Memory B cell (primary cell): ENCODE results near the gene ZSCAN5B.
A peak's percentile ranks its signal among the peaks of the same experiment; 100 is the strongest.
"Not testable (repeated sequence)": the region's sequence is repeated elsewhere in the genome, so short reads cannot be mapped to it uniquely, and the experiment has no call there.

Source experiments
- ATAC-seq: fragments of 150-1000 bp; cut with Tn5 transposase; 2 replicates; pipeline ENCODE4 v1.10.0; 2021; ENCODE audit warnings: low read depth, mild to moderate bottlenecking, moderate library complexity
- DNase-seq, 2 donors: peaks; one replicate each; pipeline ENCODE4 v3.0.0; 2022; ENCODE audit warnings: low spot score in 2 of 2
- H3K27ac Mint-ChIP-seq: one replicate; pipeline ENCODE4 v1.8.0; 2022; ENCODE audit warnings: mild to moderate bottlenecking, moderate library complexity, mixed read lengths
- H3K27me3 Mint-ChIP-seq: one replicate; pipeline ENCODE4 v1.8.0; 2022; ENCODE audit warnings: mixed read lengths
- H3K36me3 Mint-ChIP-seq: one replicate; pipeline ENCODE4 v1.8.0; 2022; ENCODE audit warnings: mild to moderate bottlenecking, mixed read lengths
- H3K4me1 Mint-ChIP-seq: one replicate; pipeline ENCODE4 v1.8.0; 2022; ENCODE audit warnings: mixed read lengths
- H3K4me3 Mint-ChIP-seq: one replicate; pipeline ENCODE4 v1.8.0; 2022; ENCODE audit warnings: mild to moderate bottlenecking, moderate library complexity, mixed read lengths
- H3K9me3 Mint-ChIP-seq: one replicate; pipeline ENCODE4 v1.8.0; 2022; ENCODE audit warnings: mixed read lengths

ZSCAN5B gene

GRCh38 chr19:56162258-56162657 is 35.3 kb downstream of the ZSCAN5B start:
- DNase-seq (no peak), ATAC-seq (peak; percentile 26)
- H3K27me3 Mint-ChIP-seq: peaks cover 7% of the 10 kb centered on the region
- H3K4me1 Mint-ChIP-seq: peaks cover 10% of the 10 kb centered on the region
- peaks cover 3% of the 10 kb centered on the region for H3K9me3 Mint-ChIP-seq
- H3K4me3 Mint-ChIP-seq: no peak overlapping the region
- peaks cover 16% of the 10 kb centered on the region for H3K36me3 Mint-ChIP-seq
- H3K27ac Mint-ChIP-seq: no peak overlapping the region

DNA sequence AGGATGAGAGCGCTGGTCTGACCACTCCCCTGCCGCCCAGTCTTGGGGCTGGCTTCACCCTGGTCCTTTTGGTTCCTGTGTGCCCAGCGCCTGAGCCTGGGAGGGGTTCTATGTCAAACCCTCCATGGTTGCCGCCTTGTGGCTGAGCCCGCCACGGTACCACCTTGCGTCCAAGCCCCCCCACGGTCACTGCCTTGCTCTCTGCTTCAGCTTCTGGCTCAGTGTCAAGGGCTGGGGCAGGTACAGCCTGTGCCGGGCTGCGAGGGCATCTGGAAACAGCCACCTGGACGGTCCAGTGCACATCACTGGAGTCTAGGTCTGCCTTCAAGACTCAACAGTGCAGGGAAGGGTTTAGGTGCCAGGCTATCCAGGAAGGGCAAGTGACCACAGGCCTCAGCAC is 36.0 kb downstream of the ZSCAN5B start:
- Mint-ChIP-seq H3K36me3 (peaks cover 16% of the 10 kb centered on the region), H3K4me3 (no peak overlapping the region), H3K27me3 (peaks cover 5% of the 10 kb centered on the region), H3K9me3 (peaks cover 3% of the 10 kb centered on the region), H3K4me1 (peaks cover 10% of the 10 kb centered on the region), H3K27ac (no peak overlapping the region)
- no peak for ATAC-seq
- DNase-seq: no peak

DNA sequence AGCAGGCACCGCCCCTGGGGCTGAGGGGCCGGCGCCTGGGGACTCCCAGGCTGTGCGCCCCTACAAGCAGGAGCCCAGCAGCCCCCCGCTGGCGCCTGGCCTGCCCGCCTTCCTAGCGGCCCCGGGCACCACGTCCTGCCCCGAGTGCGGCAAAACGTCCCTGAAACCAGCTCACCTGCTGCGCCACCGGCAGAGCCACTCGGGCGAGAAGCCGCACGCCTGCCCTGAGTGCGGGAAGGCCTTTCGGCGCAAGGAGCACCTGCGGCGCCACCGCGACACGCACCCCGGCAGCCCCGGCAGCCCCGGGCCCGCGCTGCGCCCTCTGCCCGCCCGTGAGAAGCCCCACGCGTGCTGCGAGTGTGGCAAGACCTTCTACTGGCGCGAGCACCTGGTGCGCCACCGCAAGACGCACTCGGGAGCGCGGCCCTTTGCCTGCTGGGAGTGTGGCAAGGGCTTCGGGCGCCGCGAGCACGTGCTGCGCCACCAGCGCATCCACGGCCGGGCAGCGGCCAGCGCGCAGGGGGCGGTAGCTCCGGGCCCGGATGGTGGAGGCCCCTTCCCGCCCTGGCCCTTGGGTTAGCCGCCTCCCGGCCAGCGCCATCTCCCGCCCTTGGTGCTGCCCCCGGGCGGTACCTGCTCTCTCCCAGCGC is 37.8 kb downstream of the ZSCAN5B start:
- ATAC-seq (no peak), DNase-seq (no peak)
- Mint-ChIP-seq H3K4me1 (peaks cover 10% of the 10 kb centered on the region), H3K9me3 (peaks cover 3% of the 10 kb centered on the region), H3K27ac (no peak overlapping the region), H3K27me3 (peaks cover 2% of the 10 kb centered on the region), H3K36me3 (peaks cover 16% of the 10 kb centered on the region), H3K4me3 (no peak overlapping the region)

- peaks cover 3% of the 10 kb centered on the region for H3K9me3 Mint-ChIP-seq
- H3K27ac Mint-ChIP-seq: no peak overlapping the region
- no peak for DNase-seq
- H3K4me1 Mint-ChIP-seq: peaks cover 10% of the 10 kb centered on the region
- peaks cover 2% of the 10 kb centered on the region for H3K27me3 Mint-ChIP-seq
- ATAC-seq: no peak
- no peak overlapping the region for H3K4me3 Mint-ChIP-seq
- H3K36me3 Mint-ChIP-seq: peaks cover 16% of the 10 kb centered on the region
Measured at GRCh38 chr19:56159009-56159559, 38.5 kb downstream of the ZSCAN5B start.

GRCh38 chr19:56158170-56158757 is 39.3 kb downstream of the ZSCAN5B start:
- Mint-ChIP-seq H3K4me1 (peaks cover 10% of the 10 kb centered on the region), H3K27ac (no peak overlapping the region), H3K27me3 (peaks cover 1% of the 10 kb centered on the region), H3K36me3 (peaks cover 22% of the 10 kb centered on the region), H3K9me3 (peaks cover 3% of the 10 kb centered on the region), H3K4me3 (no peak overlapping the region)
- no peak for DNase-seq
- ATAC-seq: no peak

DNA sequence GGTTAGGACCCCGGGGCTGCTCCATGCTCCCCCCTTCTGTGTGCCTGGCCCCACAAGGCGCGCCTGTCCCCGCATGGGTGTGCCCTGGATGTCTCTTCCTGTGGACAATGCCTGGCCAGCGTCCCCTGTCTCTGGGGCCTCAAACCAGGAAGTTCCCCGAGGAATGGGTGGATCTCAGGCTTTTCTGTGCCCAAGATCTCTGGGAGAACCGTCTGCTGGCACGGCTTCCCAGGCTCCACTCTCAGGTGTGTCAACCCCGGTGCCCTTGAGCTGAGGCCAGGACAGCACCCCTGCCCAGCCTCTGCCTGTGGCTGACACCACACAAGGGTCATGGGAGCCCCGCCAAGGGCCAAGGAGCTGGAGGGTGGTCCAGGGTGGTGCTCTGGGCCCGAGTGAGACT is 40.8 kb downstream of the ZSCAN5B start:
- Mint-ChIP-seq H3K27ac (no peak overlapping the region), H3K9me3 (peaks cover 3% of the 10 kb centered on the region), H3K4me3 (no peak overlapping the region), H3K27me3 (no peaks in the 10 kb centered on the region), H3K4me1 (peaks cover 6% of the 10 kb centered on the region), H3K36me3 (peaks cover 22% of the 10 kb centered on the region)
- DNase-seq: no peak
- ATAC-seq: no peak

GRCh38 chr19:56155124-56155687 is 42.4 kb downstream of the ZSCAN5B start:
- H3K27ac Mint-ChIP-seq: no peak overlapping the region
- peaks cover 3% of the 10 kb centered on the region for H3K9me3 Mint-ChIP-seq
- H3K4me1 Mint-ChIP-seq: peaks cover 6% of the 10 kb centered on the region
- no peak for ATAC-seq
- no peaks in the 10 kb centered on the region for H3K27me3 Mint-ChIP-seq
- DNase-seq: no peak
- no peak overlapping the region for H3K4me3 Mint-ChIP-seq
- peaks cover 20% of the 10 kb centered on the region for H3K36me3 Mint-ChIP-seq

DNA sequence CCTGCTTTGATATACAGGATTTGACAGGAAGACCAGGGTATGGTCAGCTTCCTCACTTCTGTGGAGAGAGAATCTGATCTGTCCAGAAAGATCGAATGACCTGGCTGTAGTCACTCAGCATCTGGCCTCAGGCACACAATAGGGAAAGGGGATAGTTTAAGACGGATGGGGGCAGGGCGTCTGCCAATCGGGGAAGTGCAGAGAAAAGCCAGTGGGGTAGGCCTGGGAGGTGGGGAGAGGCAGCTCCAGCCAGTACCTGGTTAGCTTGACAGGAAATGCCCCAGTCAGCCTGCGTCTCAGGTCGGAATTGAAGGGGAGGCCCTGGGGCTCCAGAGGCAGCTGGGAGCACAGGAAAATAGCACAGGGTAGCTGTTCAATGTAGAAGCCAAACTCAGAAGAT is 44.1 kb downstream of the ZSCAN5B start:
- H3K4me1 Mint-ChIP-seq: no peaks in the 10 kb centered on the region
- no peak overlapping the region for H3K4me3 Mint-ChIP-seq
- H3K27me3 Mint-ChIP-seq: no peaks in the 10 kb centered on the region
- ATAC-seq (no peak), DNase-seq (no peak)
- H3K36me3 Mint-ChIP-seq: peaks cover 22% of the 10 kb centered on the region
- H3K27ac Mint-ChIP-seq: peak overlapping the region; percentile 25
- no peaks in the 10 kb centered on the region for H3K9me3 Mint-ChIP-seq

DNA sequence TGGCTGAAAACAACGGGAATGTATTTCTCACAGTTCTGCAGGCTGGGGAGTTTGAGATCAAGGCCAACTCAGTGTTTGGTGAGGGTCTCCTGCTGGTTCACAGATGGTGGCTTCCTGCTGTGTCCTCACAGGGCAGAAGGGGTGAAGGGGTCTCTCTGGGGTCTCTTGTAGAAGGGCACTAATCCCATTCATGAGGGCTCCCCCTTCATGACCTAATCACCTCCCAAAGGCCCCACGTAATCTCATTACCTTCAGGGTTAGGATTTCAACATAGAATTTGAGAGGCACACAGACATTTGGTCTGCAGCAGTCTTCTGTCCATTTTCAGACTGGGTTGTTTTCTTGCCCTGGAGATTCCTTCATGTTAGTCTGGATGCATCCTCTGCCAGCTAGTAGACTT is 44.9 kb downstream of the ZSCAN5B start:
- H3K27ac Mint-ChIP-seq: no peak overlapping the region
- ATAC-seq: no peak

DNA sequence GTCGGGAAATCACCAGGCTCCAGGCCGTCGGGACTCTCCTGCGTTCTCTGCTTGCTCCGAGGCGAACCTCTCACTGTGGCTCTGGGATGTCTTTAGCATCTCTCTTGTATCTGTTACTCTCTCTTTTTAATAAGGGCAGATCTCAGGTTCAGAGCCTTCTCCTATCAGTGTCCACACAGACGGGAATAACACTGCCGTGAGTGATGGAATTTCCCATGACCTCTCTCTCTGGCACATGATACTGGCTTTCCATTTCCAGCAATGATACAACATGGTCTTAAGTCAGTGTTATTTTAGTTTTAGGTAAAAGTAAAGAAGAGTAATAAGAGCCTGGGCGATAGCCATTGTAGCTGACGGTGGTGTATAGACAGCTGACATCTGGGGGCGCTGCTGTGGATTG is 47.2 kb downstream of the ZSCAN5B start:
- DNase-seq (no peak), ATAC-seq (no peak)
- Mint-ChIP-seq H3K4me3 (no peak overlapping the region), H3K4me1 (no peaks in the 10 kb centered on the region), H3K27ac (no peak overlapping the region), H3K9me3 (no peaks in the 10 kb centered on the region), H3K27me3 (no peaks in the 10 kb centered on the region), H3K36me3 (peaks cover 24% of the 10 kb centered on the region)

More for the DNA sequence above, 44.9 kb downstream of the ZSCAN5B start:
- H3K9me3 Mint-ChIP-seq: no peaks in the 10 kb centered on the region
- H3K36me3 Mint-ChIP-seq: peaks cover 24% of the 10 kb centered on the region
- H3K4me1 Mint-ChIP-seq: no peaks in the 10 kb centered on the region
- H3K27me3 Mint-ChIP-seq: no peaks in the 10 kb centered on the region
- H3K4me3 Mint-ChIP-seq: no peak overlapping the region
- DNase-seq: no peak

GRCh38 chr19:56149656-56150038 is 47.9 kb downstream of the ZSCAN5B start:
- no peak for DNase-seq
- no peak overlapping the region for H3K4me3 Mint-ChIP-seq
- H3K27me3 Mint-ChIP-seq: no peaks in the 10 kb centered on the region
- no peaks in the 10 kb centered on the region for H3K4me1 Mint-ChIP-seq
- no peaks in the 10 kb centered on the region for H3K9me3 Mint-ChIP-seq
- H3K36me3 Mint-ChIP-seq: peaks cover 24% of the 10 kb centered on the region
- no peak overlapping the region for H3K27ac Mint-ChIP-seq
- ATAC-seq: no peak

DNA sequence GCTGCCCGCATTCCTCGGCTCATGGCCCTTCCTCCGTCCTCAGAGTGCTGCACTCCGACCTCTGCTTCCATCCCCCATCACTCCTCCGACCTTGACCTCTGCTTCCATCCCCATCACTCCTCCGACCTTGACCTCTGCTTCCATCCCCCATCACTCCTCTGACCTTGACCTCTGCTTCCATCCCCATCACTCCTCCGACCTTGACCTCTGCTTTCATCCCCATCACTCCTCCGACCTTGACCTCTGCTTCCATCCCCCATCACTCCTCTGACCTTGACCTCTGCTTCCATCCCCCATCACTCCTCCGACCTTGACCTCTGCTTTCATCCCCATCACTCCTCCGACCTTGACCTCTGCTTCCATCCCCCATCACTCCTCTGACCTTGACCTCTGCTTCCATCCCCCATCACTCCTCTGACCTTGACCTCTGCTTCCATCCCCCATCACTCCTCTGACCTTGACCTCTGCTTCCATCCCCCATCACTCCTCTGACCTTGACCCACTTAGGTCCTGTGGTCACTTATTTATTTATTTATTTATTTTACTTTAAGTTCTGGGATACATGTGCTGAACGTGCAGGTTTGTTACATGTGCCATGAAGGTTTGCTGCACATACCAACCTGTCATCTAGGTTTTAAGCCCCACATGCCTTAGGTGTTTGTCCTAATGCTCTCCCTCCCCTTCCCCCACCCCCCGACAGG is 48.5 kb downstream of the ZSCAN5B start:
- not testable (repeated sequence) for H3K4me1 Mint-ChIP-seq, H3K27ac Mint-ChIP-seq, ATAC-seq, H3K9me3 Mint-ChIP-seq, H3K27me3 Mint-ChIP-seq, DNase-seq, H3K4me3 Mint-ChIP-seq
- peaks cover 24% of the 10 kb centered on the region for H3K36me3 Mint-ChIP-seq

DNA sequence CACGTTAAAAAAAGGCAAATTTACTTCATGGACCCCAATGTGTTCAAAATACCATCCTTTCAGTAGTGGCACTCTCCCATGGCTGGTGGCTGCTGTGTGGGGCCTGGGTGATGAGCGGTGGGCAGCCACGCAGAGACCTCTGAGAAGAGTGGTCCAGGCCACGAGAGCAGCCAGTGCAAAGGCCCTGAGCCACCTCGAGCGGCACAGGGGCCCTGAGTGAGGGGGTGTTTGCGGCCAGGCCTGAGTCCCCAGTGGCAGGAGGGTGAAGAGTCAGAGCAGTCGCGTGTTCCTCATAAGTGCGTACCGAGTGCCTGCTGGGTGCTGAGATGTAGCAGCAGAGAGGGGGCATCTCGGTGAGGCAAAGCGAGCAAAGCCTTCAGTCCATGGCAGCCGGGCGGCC is 49.5 kb downstream of the ZSCAN5B start:
- H3K27me3 Mint-ChIP-seq: no peaks in the 10 kb centered on the region
- ATAC-seq (no peak), DNase-seq (no peak)
- peaks cover 19% of the 10 kb centered on the region for H3K36me3 Mint-ChIP-seq
- no peak overlapping the region for H3K4me3 Mint-ChIP-seq
- no peaks in the 10 kb centered on the region for H3K9me3 Mint-ChIP-seq
- H3K4me1 Mint-ChIP-seq: peaks cover 6% of the 10 kb centered on the region
- H3K27ac Mint-ChIP-seq: no peak overlapping the region

DNA sequence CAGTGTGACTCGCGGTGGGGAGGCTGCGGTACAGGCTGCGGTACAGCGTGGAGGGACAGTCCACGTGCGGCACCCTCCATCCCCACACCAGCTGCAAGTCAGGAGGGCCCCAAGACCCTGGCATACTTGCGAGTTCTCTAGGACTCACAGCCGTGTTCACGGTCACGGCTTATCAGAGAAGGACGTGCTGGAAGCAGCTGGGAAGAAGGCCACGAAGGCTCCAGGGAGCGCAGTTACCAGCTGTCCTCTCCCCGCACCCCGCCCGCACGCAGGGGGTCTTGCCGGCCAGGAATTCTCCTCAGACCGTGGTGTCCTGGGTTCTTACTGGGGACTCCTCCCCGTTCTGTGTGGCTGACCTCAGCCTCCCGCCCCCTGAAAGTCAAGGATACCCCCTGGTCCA is 50.3 kb downstream of the ZSCAN5B start:
- Mint-ChIP-seq H3K4me1 (peaks cover 9% of the 10 kb centered on the region), H3K4me3 (no peak overlapping the region), H3K36me3 (peaks cover 19% of the 10 kb centered on the region), H3K27ac (no peak overlapping the region), H3K27me3 (no peaks in the 10 kb centered on the region), H3K9me3 (no peaks in the 10 kb centered on the region)
- DNase-seq: no peak
- ATAC-seq: no peak
